Psoas muscle (tissue), 8 donors: ENCODE measurements around the gene ARHGAP22. TPM values are rescaled to one million over a fixed set of nuclear protein-coding genes. Genes with fewer than 3 reads are reported as not detected.
"Not testable (repeated sequence)": the region's sequence is repeated elsewhere in the genome, so short reads cannot be mapped to it uniquely, and the experiment has no call there.

Experiments used
- ATAC-seq, 4 donors: fragments of 200-7000 bp; cut with Tn5 transposase; one replicate each; pipeline ENCODE4 v1.9.1; 2020; ENCODE audit warnings: moderate library complexity in 3 of 4, mild to moderate bottlenecking in 2 of 4
- DNase-seq, 2 donors: peaks; one replicate each; pipeline ENCODE4 v3.0.0-alpha.2; 2020
- H3K27ac ChIP-seq: fragments of 200-600 bp; one replicate; pipeline ENCODE4 v1.8.0; 2022
- H3K27me3 ChIP-seq, 3 donors: fragments of 200-600 bp in 1 of 3; one replicate each; pipeline versions ENCODE4 v1.6.1 to v1.8.0; 2013 to 2022; ENCODE audit warnings: low read length in 2 of 3, mild to moderate bottlenecking in 2 of 3, moderate library complexity in 1 of 3; ENCODE audit not compliant: insufficient read depth in 3 of 3
- H3K36me3 ChIP-seq, 2 donors: fragments of 200-600 bp in 1 of 2; one replicate each; pipeline versions ENCODE4 v1.6.1 to v1.8.0; 2013 to 2022; ENCODE audit warnings: low read depth in 1 of 2, mild to moderate bottlenecking in 1 of 2, moderate library complexity in 1 of 2; ENCODE audit not compliant: insufficient read depth in 1 of 2
- H3K4me1 ChIP-seq: fragments of 200-600 bp; one replicate; pipeline ENCODE4 v1.8.0; 2022
- H3K4me3 ChIP-seq: fragments of 200-600 bp; one replicate; pipeline ENCODE4 v1.8.0; 2022; ENCODE audit warnings: mild to moderate bottlenecking
- H3K9me3 ChIP-seq: fragments of 200-600 bp; one replicate; pipeline ENCODE4 v1.8.0; 2022
- WGBS, 3 donors: extraction: QIAGEN DNeasy Blood & Tissue Kit; methylation state at CpG; one replicate each; pipeline versions ENCODE4 v1.1.6 to v1.1.7; 2013; 5-methylcytosine and 5-hydroxymethylcytosine counted together
- intact Hi-C, 2 donors: fragments of 100-400 bp; cut with DNase I; formaldehyde crosslinking; loops; one replicate each; pipeline versions ENCODE4 v1.11.0 to v1.14.2; 2022
- polyA plus RNA-seq, 3 donors: library from polyadenylated mRNA; stranded (reverse); fragments of 200-250 nt; gene quantifications; one replicate each; pipeline ENCODE4 v1.2.3, GENCODE V29; 2013
- total RNA-seq, 4 donors: library from RNA; stranded (reverse); fragmentation: NEBNext Ultra II Directional in 2 of 4; extraction: Animal tissue kit (Norgen Biotek cat#: 25700) in 2 of 4; gene quantifications; one replicate each; pipeline versions ENCODE4 v1.2.1 to v1.2.4, GENCODE V29; 2021 to 2023
- TF ChIP-seq, protein P1 (sequence below): fragments of 200-600 bp; IDR thresholded peaks from one replicate; pipeline ENCODE4 v1.8.0; 2022; ENCODE audit warnings: antibody characterized with exemption
- donor health status: healthy with polysubstance abuse.
- donor health status: DM: no; HTN: no; CAD: no; lungs with moderate emphysema.
- donor health status: Bipolar disorder and iron deficiency.
- donor health status: healthy.
- donor health status: DM: yes; HTN: yes; CAD: no.
- donor health status: DM: no; HTN: no; CAD: no.
- donor health status: DM: no; HTN: no; CAD: no.
- donor health status: DM: yes; HTN: yes; CAD: no.

The ARHGAP22 gene
- total and polyA plus RNA-seq, 7 donors, result 0.46 to 2.9 (median 1.6) TPM

- Histone ChIP-seq H3K4me3 (no peak overlapping the region), H3K36me3 (no peaks in the 10 kb centered on the region), H3K27me3 (peaks cover 0 to 13% (median 0%) of the 10 kb centered on the region in 3 donors), H3K9me3 (no peaks in the 10 kb centered on the region), H3K27ac (no peak overlapping the region), H3K4me1 (peaks cover 7% of the 10 kb centered on the region)
- WGBS, 3 donors, result 66 to 77% (median 75%) methylated on average over 4 of the region's 4 CpGs
- DNase-seq, result no peak
- ATAC-seq, result no peak
- TF ChIP-seq, protein P1, sequence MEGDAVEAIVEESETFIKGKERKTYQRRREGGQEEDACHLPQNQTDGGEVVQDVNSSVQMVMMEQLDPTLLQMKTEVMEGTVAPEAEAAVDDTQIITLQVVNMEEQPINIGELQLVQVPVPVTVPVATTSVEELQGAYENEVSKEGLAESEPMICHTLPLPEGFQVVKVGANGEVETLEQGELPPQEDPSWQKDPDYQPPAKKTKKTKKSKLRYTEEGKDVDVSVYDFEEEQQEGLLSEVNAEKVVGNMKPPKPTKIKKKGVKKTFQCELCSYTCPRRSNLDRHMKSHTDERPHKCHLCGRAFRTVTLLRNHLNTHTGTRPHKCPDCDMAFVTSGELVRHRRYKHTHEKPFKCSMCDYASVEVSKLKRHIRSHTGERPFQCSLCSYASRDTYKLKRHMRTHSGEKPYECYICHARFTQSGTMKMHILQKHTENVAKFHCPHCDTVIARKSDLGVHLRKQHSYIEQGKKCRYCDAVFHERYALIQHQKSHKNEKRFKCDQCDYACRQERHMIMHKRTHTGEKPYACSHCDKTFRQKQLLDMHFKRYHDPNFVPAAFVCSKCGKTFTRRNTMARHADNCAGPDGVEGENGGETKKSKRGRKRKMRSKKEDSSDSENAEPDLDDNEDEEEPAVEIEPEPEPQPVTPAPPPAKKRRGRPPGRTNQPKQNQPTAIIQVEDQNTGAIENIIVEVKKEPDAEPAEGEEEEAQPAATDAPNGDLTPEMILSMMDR, result no peak
- intact Hi-C loops, result loop anchor here in 1 of 2 donors (10.0 kb wide), 1 partner anchor 197 kb away; no protein-coding TSS in a partner anchor
Observed at GRCh38 chr10:48651839-48652238, 47.0 kb upstream of the ARHGAP22 start.

DNA sequence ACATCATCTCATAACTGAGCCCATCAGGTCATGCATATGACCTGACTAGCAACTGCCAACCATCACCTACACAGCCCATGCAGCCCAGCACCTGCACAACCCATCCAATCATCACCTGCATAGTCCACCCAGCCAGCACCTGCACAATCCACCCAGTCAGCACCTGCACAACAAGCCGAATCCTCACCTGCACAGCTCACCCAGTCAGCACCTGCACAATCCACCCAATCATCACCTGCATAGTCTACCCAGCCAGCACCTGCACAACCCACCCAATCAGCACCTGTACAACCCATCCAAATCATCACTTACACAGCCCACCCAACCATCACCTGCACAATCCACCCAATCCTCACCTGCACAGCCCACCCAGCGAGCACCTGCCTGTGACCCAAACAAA is 46.4 kb upstream of the ARHGAP22 start:
- 65 to 80% (median 70%) methylated on average over 2 of the region's 2 CpGs for WGBS, 3 donors
- Histone ChIP-seq H3K4me1 (peaks cover 7% of the 10 kb centered on the region), H3K4me3 (no peak overlapping the region), H3K9me3 (no peaks in the 10 kb centered on the region), H3K27ac (no peak overlapping the region), H3K36me3 (no peaks in the 10 kb centered on the region), H3K27me3 (peaks cover 0 to 8% (median 0%) of the 10 kb centered on the region in 3 donors)
- TF ChIP-seq, protein P1, result no peak
- DNase-seq, result no peak
- intact Hi-C loops, result loop anchor here in 1 of 2 donors (10.0 kb wide), 1 partner anchor 196 kb away; no protein-coding TSS in a partner anchor
- no peak for ATAC-seq

DNA sequence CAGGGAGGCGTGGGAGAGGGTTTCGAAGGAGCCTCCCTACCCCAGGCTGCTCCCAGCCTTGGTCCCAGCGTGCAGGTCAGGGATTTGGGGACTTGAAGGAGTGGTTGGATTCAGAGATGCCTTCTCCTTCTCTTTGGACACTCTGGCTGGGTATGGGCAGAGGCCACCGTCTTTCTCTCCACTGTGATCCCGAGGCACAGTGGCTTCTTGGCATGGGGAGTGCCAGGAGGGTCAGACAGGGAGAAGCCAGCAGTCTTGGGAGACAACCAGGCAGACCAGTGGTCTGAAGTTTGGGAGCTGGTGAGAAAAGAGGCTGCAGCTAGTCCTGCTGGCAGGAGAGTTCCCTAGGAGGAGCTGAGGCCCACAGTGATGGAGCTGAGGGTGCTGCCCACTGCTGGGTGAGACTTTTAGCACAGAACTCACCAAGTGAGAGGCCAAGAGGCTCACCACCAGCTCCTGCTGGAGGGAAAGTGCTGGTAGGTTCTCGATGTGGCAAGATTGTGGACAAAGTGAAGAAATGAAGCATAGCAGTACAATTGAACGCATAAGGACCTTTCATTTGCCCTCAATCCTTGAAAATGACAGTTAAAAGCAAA is 44.6 kb upstream of the ARHGAP22 start:
- no peaks in the 10 kb centered on the region for H3K36me3 ChIP-seq
- no peaks in the 10 kb centered on the region for H3K9me3 ChIP-seq
- TF ChIP-seq, protein P1, result no peak
- DNase-seq, result no peak
- intact Hi-C loops, result no loop called here
- 73 to 81% (median 78%) methylated on average over 6 to 7 of the region's 7 CpGs for WGBS, 3 donors
- no peak for ATAC-seq
- no peak overlapping the region for H3K4me3 ChIP-seq
- no peak overlapping the region for H3K27ac ChIP-seq
- no peaks in the 10 kb centered on the region for H3K4me1 ChIP-seq
- H3K27me3 ChIP-seq, result peaks cover 0 to 3% (median 0%) of the 10 kb centered on the region in 3 donors

- Histone ChIP-seq H3K4me1 (no peaks in the 10 kb centered on the region), H3K4me3 (no peak overlapping the region), H3K9me3 (no peaks in the 10 kb centered on the region), H3K27ac (no peak overlapping the region), H3K36me3 (no peaks in the 10 kb centered on the region), H3K27me3 (peaks cover 0 to 3% (median 0%) of the 10 kb centered on the region in 3 donors)
- intact Hi-C loops, result no loop called here
- DNase-seq (no peak), ATAC-seq (no peak)
- TF ChIP-seq, protein P1, result no peak
- 66 to 73% (median 67%) methylated on average over 12 of the region's 12 CpGs for WGBS, 3 donors
Observed at GRCh38 chr10:48648172-48648942, 43.5 kb upstream of the ARHGAP22 start.

- H3K4me1 ChIP-seq, H3K36me3 ChIP-seq, intact Hi-C loops, H3K4me3 ChIP-seq, H3K9me3 ChIP-seq, DNase-seq, H3K27ac ChIP-seq, ATAC-seq, H3K27me3 ChIP-seq: not testable (repeated sequence)
- 94 to 96% (median 94%) methylated on average over 7 of the region's 7 CpGs for WGBS, 3 donors
Observed at GRCh38 chr10:48647073-48647472, 42.2 kb upstream of the ARHGAP22 start.
